HG03095 (cell line): Measurements from ENCODE around the gene IL36G.

Experiments
- ATAC-seq: cut with Tn5 transposase; IDR thresholded peaks from one replicate; pipeline ENCODE4 v1.9.1; 2021; ENCODE audit warnings: moderate library complexity; ENCODE audit not compliant: unreplicated experiment

Gene IL36G

DNA sequence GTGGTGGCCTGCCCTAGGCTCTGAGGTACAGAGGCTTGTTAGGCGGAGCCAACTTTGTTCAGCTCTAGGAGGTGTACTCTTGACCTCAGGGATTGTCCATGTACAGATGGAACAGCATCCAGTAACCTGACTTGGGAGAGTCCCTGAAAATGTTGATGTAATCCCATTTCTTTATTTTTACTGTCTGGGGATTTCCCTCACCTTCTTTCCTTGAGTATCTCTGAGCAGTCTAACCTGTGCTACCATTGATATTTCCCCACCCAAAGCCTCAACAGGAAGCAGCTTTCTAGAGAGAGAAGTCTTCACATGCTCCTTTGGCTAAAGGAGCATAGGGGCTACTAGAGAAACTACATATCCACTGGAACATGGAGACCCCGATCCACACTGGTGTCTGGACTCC, 37.8 kb downstream of the IL36G start:
- no peak for ATAC-seq

DNA sequence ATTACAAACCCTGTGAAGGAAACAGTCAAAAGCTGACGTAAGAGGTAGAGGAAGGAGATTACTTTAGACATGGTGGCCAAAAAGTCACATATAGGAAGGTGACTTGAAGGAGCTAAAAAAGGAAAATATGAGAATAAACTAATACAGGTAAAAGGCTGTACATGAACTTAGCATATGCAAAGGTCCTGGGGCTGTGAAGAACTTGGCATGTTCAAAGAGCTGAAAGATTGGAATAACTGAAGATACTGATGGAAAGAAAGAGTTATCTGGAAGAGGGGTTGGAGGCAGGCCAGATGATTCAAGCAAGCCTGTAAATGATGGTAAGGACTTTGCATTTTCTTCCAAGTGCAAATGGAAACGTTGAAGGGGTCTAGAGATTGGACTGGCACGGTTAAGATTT, 40.7 kb downstream of the IL36G start:
- no peak for ATAC-seq

- no peak for ATAC-seq
Observed at GRCh38 chr2:113021312-113021711, 43.5 kb downstream of the IL36G start.

DNA sequence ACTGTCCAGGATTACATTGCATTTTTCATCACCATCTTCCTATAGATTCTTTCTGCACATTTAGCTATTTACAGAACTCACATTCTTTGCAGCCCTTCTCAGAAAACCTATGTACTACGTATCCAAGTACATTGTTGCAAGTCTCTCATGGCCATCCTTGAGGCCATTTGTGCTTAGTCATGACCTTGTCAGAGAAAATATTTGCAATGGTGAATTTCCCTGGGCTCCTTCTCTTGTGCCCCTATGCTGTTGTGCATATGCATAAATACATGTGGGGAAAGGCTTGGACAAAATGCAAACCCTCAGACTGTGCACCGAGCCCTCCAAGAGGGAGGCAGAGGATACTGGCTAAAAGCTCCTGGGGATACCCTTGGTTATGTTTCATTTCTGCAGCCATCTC, 47.0 kb downstream of the IL36G start:
- ATAC-seq, result no peak

DNA sequence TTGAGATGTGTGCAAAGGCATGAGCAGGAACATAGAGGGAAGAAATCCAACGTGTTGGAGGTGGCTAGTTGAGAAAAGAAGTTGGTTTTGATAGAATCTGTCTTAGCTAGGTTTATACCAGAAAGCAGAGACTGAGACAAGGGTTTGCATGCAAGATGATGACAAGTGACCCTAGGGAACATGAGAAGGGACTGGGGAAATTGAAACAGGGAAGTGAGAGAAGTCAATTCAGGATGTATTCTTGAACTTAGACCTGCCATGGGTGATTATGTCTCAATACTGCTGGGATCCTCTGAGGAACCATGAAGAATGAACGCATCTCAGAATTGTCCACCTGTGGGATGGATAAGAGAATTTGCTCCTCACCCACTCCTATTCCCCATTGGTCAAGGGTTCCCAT, 47.9 kb downstream of the IL36G start:
- ATAC-seq, result no peak

DNA sequence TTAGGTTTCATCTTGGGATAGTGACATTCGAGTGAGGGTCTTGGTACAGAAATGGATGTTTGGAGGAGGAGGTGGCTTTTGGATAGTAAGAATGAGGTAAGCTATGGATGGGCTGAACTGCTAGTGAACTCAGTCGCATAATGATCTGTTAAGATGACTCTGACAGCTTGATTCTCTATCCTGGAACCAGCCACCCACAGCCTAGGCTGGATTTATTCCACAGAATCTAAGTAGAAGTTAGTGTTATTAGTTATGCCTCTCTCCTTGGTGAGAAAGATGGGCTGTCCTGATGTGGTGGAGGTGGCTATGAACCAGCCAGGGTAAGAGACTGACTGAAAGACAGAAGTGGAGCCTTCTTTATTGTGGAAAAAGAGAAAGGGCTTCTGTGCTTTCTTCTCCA, 49.9 kb downstream of the IL36G start:
- ATAC-seq, result no peak

DNA sequence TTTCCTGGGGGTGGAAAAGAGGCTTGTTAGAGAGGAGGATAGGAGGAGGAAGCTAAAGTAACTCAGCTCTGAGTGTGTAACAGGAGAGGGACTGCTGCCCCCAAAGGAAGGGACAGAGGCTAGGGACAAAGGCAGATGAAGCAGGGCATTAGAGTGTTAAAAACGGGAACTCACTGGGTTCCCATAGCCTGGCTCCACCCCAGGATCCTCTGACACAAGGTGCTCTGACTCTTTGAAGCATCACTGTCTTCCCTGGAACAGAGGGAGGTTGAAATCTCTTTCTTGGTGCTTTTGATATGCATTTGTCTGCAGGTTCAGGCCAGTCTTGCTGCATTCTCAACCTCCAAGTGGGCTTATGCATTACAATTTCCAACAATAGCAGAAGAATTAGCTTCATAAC, 50.3 kb downstream of the IL36G start:
- no peak for ATAC-seq

GRCh38 chr2:113032737-113033136, 54.9 kb downstream of the IL36G start:
- no peak for ATAC-seq

DNA sequence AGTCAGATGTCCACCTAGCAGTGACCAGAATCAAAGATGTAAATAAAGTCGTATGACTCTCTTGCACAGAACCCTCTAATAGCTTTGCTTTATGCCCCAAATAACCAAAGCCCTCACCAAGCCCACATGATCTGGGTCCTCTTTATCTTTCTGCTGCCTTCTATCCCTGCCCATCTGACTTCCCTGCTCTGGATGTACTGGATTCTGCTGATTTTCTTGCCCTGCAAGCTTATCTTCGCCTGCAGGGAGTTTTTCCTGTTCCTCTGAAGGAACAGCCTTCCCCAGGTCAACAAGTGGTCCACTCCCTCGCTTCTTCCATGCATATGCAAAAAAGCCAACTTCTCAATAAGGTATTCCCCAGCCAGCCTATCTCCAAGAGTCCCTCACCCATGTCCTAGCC, 56.2 kb downstream of the IL36G start:
- ATAC-seq, result no peak
